Activated T-cell treated with anti-CD3 and anti-CD28 coated beads for 48 hours (primary cell): ENCODE data around the gene DGKZ.
A peak's percentile ranks its signal among the peaks of the same experiment; 100 is the strongest.

Experiments
- DNase-seq: peaks from one replicate; pipeline ENCODE4 v3.0.0-alpha.2; 2020; ENCODE audit warnings: low read depth

The DGKZ gene

DNA sequence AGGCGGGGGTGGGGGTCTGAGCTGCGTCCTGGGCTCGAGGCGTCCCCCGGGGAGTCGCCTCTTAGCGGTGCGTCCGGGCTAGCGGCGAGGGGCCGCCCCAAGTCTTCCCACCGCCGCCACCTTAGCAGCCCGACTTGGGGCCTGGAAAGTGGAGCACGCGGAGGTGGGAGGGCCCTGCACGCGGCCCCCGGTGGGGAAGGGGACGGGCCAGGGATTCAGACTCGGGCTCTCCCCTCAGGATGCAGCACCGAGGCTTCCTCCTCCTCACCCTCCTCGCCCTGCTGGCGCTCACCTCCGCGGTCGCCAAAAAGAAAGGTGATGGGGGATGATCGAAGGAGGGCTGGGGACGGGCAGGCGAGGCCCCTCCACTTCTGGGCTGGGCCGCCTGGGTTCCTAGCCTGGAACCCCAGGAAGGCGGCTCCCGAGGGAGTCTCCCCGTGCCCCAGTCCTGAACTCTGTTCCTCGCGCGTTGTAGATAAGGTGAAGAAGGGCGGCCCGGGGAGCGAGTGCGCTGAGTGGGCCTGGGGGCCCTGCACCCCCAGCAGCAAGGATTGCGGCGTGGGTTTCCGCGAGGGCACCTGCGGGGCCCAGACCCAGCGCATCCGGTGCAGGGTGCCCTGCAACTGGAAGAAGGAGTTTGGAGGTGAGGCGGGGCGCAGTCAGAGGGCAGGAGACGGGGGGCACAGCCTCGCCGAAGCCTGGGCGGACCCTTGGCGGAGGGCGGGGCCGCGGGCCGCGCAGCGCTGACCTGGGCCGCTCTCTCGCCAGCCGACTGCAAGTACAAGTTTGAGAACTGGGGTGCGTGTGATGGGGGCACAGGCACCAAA, 34.8 kb downstream of the DGKZ start:
- no peak for DNase-seq

DNA sequence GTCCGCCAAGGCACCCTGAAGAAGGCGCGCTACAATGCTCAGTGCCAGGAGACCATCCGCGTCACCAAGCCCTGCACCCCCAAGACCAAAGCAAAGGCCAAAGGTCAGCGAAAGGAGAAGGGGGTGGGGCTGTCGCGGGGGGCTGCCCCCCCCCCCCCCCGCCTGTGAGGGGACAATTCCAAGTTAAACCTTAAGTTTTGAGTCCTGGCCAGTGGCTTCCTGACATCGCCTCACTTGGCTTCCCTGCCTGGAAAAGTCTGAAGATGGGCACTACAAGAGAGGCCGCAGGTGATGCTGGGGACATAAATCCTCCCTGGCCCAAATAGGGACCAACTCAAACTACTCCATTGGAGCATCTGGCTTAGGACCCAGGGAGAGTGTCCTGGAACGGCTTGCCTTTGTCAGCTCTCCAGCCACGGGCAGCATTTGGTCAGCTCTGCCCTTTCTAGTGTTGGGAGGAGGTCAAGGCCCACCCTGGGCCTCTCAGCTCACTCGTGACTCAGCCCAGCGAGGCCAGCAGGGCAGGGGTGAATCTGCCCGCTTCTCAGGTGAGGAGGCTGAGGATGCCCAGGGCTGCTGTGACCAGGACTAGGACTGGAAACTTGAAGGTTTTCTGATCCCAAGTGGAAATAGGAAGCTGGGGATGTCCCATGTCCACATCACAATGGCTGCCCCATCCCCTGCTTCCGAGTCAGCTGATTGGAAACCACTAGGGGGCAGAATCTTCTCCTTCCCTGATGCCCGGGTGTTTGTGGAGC, 35.6 kb downstream of the DGKZ start:
- no peak for DNase-seq

DNA sequence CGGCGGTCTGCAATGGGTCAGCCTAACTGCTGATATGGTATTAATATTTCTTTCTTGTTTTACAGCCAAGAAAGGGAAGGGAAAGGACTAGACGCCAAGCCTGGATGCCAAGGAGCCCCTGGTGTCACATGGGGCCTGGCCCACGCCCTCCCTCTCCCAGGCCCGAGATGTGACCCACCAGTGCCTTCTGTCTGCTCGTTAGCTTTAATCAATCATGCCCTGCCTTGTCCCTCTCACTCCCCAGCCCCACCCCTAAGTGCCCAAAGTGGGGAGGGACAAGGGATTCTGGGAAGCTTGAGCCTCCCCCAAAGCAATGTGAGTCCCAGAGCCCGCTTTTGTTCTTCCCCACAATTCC, 36.1 kb downstream of the DGKZ start:
- DNase-seq: no peak

DNA sequence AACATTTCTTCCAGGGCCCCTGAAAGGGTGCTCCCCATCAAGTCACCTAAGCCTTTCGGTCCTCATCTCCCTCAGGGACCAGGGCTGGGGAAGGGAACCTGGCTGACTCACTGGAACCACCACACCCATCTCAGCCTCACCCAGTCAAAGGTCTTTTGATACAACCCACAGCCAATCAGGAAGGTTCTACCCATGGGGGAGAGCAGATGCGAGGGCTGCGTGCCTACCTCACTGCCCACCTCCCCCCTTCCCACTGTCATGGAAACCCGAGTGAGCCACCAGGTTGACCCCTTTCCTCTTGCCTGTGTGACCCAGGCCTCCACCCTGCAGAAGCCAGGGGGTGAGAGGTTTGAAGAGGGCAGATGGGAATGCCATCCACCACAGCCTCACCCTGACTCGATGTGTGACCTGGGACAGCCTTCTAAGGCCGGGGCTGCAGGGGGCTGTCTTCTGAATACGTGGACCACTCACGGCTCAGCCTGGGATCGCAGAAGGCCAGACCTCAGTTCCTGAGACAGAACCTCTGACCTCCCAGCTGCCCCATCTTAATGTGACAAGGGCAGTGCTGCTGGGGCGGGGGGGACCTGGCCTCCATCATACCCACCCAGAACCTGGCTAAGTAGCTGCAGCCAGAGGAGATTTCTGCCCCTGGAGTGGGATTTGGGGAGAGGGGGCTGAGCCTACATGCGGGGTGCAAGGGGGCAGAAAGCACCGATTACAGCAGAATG, 36.9 kb downstream of the DGKZ start:
- no peak for DNase-seq

DNA sequence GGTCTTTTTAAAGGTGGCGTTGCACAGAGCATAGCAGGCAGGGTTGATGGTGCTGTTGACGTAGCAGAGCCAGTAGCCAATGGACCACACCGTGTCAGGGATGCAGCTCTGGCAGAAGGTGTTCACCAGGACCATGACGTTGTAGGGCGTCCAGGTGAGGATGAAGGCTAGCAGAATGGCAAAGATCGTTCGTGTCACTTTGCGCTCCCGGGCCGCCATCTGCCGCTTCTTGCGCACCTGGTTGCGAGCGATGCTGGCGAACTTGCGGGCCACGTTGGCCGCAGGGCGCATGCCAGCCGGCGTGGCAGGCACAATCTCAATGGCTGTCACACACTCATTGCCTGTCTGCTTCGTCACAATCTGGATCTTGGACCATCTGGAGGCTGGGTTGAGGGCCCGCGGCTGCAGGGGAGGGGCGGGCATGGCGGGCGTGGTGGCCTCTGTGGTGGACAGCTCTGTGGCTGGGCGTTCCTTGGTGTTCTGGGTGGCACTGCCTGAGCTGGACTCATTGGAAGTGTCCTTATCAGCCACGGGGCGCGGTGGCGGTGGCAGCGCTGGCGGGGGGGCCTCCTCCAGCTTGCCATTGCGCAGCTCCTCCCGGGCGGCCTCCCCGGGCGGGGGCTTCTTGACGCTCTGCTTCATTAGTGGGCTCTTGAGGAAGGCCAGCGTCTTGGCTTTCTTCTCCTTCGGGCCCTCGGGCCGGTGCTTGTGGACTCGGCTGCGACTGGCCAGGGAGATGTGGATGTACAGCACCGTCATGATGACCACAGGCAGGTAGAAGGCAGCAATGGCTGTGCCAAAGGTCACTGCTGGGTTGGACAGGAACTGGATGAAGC, 38.1 kb downstream of the DGKZ start:
- DNase-seq: no peak

DNA sequence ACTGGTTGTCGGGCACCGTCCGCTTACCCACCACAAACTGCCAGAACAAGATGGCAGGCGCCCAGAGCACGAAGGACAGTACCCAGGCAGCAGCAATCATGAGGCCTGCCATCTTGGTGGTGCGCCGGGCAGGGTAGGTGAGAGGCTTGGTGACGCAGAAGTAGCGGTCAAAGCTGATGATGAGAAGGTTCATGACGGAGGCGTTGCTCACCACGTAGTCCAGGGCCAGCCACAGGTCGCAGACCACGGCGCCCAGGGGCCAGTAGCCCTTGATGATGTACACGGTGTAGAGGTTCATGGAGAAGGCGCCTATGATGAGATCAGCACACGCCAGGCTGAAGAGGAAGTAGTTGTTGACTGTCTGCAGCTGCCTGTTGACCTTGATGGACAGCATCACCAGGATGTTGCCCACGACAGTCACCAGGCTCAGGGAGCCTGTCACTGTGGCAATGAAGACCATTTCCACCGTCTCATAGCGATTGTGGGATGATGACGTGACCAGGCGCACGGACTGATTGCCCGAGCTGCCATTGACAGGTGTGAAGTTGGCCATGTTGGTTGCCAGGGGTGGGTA, 38.8 kb downstream of the DGKZ start:
- DNase-seq: no peak

DNA sequence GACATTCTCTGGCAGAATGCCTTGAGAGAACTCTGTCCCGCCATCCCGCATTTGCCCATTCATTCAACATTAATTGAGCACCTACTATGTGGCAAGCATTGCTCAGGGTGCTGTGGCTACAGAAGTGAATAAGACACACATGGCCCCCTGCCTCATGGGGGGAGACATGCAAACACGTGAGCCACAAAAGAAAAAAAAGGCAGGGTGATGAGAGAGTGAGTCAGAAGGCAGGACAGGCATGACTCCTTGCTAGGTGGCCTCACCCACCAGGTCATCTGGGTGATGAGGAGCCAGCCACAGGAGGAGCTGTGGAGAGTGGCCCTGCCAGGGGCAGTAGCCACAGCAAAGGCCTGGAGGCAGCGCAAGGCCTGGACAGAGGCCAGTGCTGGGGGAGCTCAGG, 39.4 kb downstream of the DGKZ start:
- no peak for DNase-seq

DNA sequence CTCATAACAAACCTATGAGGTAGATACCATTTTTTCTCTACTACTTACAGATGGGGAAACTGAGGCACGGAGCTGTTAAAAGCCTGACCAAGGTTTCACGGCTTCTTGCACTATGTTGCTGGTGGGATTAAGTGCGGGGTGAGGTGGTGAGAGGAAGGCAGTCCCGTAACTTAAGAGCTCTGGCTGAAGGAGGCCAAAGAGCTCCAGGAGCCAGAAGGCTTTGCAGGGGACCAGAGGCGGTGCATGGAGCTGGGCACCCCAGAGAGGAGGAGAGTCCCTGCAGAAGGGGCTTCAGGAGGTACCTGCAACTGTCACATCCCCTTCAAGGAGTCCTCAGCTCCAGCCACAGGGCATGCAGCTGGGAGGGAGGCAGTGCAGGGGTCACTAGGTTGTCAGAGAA, 40.2 kb downstream of the DGKZ start:
- DNase-seq: no peak

DNA sequence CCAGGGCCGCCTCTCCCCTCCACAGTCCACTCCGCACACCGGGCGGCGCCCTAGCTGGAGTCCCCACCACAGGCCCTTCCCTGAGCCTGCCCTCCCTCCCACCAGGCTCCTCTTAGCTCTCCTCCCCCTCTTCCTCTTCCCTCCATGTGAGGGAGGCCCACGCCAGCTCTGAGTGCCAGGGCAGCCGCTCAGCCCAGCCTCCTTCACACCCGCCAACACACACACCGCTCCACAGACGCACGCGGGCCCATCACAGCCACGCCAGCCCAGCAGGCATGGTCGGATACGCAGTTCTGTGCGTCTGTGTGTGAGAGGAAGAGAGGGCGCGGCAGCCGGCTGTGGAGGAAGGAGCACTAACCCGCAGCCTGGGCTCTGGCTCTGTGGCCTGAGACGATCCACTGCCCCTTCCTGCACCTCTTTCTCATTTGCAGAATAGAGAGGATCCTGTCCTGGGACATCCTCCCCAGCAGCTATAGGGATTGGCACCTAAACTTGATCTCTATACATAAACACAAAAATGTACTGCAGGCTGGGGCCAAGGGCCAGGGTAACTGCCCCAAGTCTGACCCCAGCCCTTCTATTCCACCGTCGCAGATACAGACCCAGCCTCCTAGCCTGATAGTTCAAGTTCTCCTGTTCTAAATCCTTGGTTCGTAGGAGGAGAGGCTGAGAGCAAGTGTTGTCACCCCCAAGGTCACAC, 40.8 kb downstream of the DGKZ start:
- DNase-seq: no peak

DNA sequence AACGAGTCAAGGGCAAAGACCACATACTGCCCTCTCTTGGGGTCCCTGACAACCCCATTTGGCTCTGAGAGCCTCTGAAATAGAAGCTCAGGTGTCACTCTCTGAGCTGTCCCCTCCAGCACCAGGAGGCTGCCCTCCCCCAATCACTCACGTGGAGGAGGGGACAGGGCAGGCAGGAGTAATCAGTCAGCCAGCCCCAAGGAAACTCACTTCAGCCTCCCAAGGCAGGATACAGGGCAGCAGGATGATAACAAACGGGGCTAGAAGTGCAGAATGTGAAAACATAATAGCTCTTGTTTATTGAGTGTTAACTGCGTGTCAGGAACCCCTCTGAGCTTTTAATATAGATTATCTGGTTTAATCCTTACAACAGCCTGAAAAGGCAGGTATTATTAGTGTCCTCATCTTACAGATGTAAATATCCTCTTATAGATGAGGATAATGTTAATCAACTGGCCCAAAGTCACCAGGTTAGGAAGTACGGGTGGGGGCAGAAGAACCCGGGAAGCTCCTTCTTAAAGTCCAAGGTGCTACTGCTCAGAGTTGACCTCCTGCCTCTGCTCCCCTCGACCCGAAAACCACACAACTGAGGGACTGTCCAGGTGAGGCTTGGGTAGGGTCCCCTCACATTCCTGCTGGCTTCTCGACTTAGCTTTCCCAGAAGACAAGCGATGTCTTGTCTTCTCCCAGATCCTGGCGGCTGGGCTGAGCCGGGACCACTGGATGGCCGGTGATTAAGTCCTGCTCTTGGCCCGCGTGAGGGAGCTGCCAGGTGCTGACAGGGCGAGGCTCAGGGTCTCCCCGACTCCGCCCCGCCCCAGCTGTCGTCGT, 41.6 kb downstream of the DGKZ start:
- DNase-seq: no peak

DNA sequence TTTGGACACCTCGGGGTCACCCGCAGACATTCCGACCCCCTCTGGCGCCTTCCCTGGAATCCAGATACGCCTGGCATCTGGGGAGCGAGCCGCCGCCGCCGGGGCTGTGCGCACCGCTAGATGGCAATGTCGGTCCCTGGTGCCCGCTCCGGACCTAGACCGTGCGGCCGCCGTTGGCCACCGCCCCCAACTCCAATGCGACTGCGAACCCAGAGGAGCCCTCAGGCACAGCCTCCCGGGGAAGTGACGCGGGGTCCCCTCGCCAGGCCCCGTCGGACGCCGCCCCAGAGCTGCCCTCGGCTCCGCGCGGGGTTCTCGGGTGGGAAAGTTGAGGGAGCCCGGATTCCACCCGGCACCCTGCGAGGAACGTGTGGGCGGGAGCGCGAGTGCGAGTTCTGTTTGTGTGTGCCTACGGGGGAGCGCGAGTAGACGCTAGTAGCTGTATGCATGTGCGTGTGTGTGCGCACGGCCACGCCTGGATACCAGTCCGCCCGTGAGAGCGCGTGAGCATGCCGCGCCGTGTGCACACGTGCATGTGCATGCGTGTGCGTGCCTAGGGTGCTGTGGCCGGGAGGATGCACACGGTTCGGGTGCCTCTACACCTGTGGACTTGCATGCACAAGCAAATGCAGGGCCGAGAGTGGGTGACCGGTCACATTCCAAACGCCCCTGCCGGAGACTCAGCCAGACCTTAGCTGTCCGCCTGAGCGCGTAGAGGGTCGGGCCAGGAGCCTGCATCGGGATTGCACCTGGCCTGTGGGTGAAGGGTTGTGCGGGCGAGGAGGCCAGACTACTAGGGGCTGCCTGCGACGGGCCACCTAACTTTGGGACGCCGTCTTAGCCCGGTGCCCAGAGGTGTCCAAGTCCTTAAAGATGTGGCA, 42.4 kb downstream of the DGKZ start:
- DNase-seq: peak; percentile 66

DNA sequence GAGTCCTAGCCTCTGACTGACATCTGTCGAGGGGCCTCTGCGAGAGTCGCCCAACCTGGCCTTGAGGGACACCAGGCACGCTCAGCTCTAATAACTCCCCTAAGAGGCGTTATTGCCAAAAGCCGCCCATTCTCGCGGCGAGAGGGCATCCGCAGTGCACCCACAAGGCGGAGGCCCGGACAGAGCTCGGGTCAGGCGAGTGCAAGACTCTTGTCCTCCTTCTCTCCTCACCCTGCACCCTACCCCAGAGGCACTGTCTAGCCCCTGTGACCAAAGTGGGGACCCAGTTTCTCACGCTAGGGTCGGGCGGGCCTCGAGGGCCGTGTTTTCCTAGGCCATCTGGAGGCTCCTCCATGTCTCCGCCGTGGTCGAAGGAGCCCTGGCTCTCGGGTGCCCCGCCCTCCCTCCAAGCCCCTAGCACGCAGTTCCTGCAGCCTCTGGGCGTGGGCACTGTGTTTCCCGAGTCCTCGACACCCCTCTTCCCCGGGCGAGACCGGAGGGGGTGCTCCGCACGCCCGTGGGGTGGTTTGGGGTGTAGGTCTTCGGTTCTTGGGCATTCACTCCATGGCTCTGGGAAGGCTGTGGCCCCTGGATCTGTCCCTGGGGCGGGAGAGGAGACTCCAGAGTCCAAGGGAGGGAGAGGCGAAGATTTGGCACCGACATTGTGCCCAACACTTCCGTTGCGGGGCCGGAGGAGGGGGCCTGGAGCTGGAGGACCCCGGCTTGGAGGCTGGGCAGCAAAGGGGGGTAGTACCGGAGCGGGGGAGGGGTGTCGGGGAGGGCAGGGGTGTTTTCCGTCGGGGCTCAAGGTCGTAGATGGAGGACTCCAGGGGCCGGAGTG, 43.3 kb downstream of the DGKZ start:
- DNase-seq: no peak

DNA sequence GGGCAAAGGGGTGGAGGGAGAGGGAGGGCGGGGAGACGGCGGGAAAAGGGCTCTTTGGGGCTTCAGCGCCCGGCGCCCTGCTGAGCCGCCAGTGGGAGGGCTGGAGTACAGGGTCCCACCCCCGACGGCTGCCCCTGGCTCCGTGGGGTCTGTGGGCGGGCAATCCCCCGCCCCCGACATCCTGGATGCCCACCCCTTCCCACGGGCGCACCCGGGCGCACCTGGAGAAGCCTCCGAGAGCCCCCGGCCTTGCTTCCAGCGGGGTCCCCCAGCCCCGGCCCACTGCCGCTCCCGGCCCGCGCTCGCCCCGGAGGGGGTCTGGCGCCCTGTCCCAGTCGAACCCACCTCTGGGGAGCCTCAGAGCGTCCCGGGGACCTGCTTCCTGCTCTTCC, 43.9 kb downstream of the DGKZ start:
- no peak for DNase-seq

DNA sequence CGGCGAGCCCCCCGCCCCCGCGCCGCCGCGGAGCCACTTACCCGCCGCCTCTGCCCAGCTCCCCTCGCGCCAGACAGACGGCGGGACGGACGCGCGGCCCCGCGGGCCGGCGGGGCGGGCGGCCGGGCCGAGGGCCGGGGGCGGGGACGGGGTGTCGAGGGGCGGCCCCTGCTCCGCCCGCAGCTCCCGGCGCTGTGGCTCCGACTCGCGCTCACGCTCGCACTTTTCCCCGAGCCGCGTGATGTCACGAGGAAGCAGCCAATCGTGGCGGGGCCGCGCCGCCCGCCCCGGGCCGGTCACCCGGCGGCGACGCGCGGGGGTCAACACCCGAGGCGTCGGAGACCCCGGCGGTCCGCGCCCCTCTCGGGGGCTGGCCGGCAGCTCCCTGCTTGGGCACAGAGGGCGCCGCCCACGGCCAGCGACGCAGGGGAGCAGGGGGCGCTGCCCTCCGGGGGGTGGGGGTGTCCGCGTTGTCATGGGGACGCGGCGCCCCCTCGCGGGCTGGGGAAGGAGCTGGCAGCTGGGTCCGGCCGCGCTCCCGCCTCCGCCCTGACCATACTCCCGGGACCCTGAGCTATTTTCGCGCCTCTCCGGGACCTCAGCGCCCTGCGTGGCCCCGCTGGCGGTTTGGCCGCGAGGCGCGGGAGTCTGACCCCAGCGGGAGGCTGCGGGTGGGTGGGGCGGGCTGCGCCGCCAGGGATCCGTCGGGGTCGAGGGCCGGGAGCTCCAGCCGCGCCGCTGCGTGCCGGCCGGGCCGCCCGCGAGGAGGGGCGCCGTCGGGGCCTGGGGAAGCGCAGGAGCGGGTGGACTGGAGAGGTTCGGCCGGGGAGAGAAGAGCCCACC, 44.5 kb downstream of the DGKZ start, which contains the start of gene CHRM4:
TSS of gene CHRM4 (minus strand) at position 199 of the 843 bp plus-strand sequence. CDS start 5,219 bp downstream, outside the sequence.
- DNase-seq: no peak

DNA sequence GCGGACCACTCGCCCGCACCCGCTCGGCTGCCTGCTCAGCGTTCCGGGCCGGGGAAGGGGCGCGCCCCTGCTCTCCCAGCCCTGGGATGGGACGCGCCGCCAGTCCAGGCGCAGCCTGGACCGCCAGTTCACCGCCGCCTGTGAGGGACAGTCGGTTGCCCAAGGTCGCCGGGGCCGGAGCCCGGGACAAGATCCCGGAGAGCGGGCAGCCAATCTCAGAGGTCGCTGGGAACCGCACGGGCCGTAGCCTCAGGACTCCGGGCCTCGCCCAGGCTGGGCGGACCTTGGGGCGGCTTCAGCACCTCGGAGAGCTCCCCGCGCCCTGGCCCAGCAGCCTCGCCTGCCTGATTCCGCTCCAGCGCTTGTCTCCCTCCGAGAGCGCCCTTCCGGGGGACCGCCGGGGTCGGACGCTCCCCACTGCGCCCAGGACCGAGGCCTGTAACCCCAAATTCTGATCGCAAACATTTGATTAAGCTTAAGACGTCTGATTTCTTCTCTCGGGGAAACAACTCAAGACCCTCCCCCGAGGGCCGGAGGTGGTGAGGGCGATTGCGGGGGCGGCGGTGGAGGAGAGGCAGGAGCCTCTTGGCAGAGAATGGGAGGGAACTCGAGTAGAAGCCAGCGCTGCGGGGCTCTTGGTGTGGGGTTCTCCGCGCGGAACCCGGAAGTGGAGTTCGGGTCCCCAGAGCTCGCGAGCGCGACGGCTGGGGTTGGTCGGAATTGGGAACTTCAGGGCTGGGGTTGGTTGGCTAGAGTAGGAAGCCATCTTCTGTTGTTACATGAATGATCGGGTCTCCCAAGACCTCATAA, 45.4 kb downstream of the DGKZ start:
- peak; percentile 78 for DNase-seq

DNA sequence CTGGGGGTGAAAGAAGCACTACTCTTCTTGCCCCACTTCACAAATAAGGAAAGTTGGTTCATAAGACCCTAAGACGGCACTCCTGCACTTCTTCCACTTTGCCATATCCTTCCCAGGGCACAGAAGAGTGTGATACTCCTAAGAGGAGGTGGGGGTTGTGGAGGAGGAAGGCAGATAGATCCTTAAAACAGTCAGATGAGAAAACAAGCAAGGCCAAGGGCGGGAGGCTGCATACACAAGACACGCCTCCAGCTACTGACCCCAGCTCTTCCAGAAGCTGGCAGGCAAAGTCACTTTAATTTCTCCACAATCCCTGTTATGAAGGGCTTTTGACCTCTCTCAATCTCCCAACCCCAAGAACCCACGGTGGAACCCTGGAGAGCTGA, 46.0 kb downstream of the DGKZ start:
- no peak for DNase-seq
